Measurements from ENCODE around the gene FAM184B.

FAM184B gene

GRCh38 chr4:17650406-17650805, 131.0 kb downstream of the FAM184B start:
- no peak overlapping the region for H3K9ac ChIP-seq (ENCODE audit: low read depth, low read length, poor library complexity, severe bottlenecking)
- no peak overlapping the region for H3K4me2 ChIP-seq (ENCODE audit: low read depth, low read length, poor library complexity, severe bottlenecking)
- peaks cover 5% of the 10 kb centered on the region for H3K4me1 ChIP-seq (ENCODE audit: insufficient read depth, low read length, poor library complexity, severe bottlenecking)
- no peaks in the 10 kb centered on the region for H3K79me2 ChIP-seq (ENCODE audit: insufficient read depth, low read length)
- no peaks in the 10 kb centered on the region for H3K27me3 ChIP-seq (ENCODE audit: insufficient read depth, low read length, poor library complexity, severe bottlenecking)
- H3K36me3 ChIP-seq (ENCODE audit: insufficient read depth, low read length): no peaks in the 10 kb centered on the region
- H3K9me2 ChIP-seq (replicated peaks; ENCODE audit: low read depth, low read length): no peaks in the 10 kb centered on the region
- TF ChIP-seq CTCF (conservative IDR thresholded peaks at IDR 0.05; ENCODE audit: low read length) (no peak), EZH2phosphoT487 (IDR thresholded peaks at IDR 0.05; ENCODE audit: borderline replicate concordance) (no peak)
- no peak overlapping the region for H2AFZ ChIP-seq (ENCODE audit: low read length)
- H3K9me3 ChIP-seq (ENCODE audit: insufficient read depth, low read depth, low read length): no peaks in the 10 kb centered on the region
- H3K4me3 ChIP-seq (ENCODE audit: low read length, poor library complexity, severe bottlenecking): no peak overlapping the region
- H4K20me1 ChIP-seq (ENCODE audit: insufficient read depth, low read length, poor library complexity, severe bottlenecking): no peaks in the 10 kb centered on the region
- no peaks in the 10 kb centered on the region for H3F3A ChIP-seq (ENCODE audit: low read depth)

GRCh38 chr4:17647927-17648326, 133.5 kb downstream of the FAM184B start:
- H3K9me2 ChIP-seq (replicated peaks; ENCODE audit: low read depth, low read length): no peaks in the 10 kb centered on the region

GRCh38 chr4:17647176-17647806, 134.1 kb downstream of the FAM184B start:
- Histone ChIP-seq H4K20me1 (ENCODE audit: insufficient read depth, low read length, poor library complexity, severe bottlenecking) (no peaks in the 10 kb centered on the region), H3K36me3 (ENCODE audit: insufficient read depth, low read length) (no peaks in the 10 kb centered on the region), H3K9me2 (replicated peaks; ENCODE audit: low read depth, low read length) (no peaks in the 10 kb centered on the region), H3K27me3 (ENCODE audit: insufficient read depth, low read length, poor library complexity, severe bottlenecking) (no peaks in the 10 kb centered on the region), H2AFZ (ENCODE audit: low read length) (no peak overlapping the region), H3F3A (ENCODE audit: low read depth) (no peaks in the 10 kb centered on the region), H3K4me2 (ENCODE audit: low read depth, low read length, poor library complexity, severe bottlenecking) (no peak overlapping the region), H3K9ac (ENCODE audit: low read depth, low read length, poor library complexity, severe bottlenecking) (no peak overlapping the region), H3K4me3 (ENCODE audit: low read length, poor library complexity, severe bottlenecking) (no peak overlapping the region), H3K79me2 (ENCODE audit: insufficient read depth, low read length) (no peaks in the 10 kb centered on the region), H3K9me3 (ENCODE audit: insufficient read depth, low read depth, low read length) (no peaks in the 10 kb centered on the region), H3K4me1 (ENCODE audit: insufficient read depth, low read length, poor library complexity, severe bottlenecking) (peaks cover 5% of the 10 kb centered on the region)
- TF ChIP-seq CTCF (conservative IDR thresholded peaks at IDR 0.05; ENCODE audit: low read length) (no peak), EZH2phosphoT487 (IDR thresholded peaks at IDR 0.05; ENCODE audit: borderline replicate concordance) (no peak)

More at GRCh38 chr4:17647927-17648326, 133.5 kb downstream of the FAM184B start:
- Histone ChIP-seq H3K79me2 (ENCODE audit: insufficient read depth, low read length) (no peaks in the 10 kb centered on the region), H3K27me3 (ENCODE audit: insufficient read depth, low read length, poor library complexity, severe bottlenecking) (no peaks in the 10 kb centered on the region), H4K20me1 (ENCODE audit: insufficient read depth, low read length, poor library complexity, severe bottlenecking) (no peaks in the 10 kb centered on the region), H3K9me3 (ENCODE audit: insufficient read depth, low read depth, low read length) (no peaks in the 10 kb centered on the region), H3K36me3 (ENCODE audit: insufficient read depth, low read length) (no peaks in the 10 kb centered on the region), H3F3A (ENCODE audit: low read depth) (no peaks in the 10 kb centered on the region), H2AFZ (ENCODE audit: low read length) (no peak overlapping the region), H3K4me3 (ENCODE audit: low read length, poor library complexity, severe bottlenecking) (no peak overlapping the region), H3K4me2 (ENCODE audit: low read depth, low read length, poor library complexity, severe bottlenecking) (no peak overlapping the region), H3K4me1 (ENCODE audit: insufficient read depth, low read length, poor library complexity, severe bottlenecking) (peaks cover 5% of the 10 kb centered on the region), H3K9ac (ENCODE audit: low read depth, low read length, poor library complexity, severe bottlenecking) (no peak overlapping the region)
- TF ChIP-seq CTCF (conservative IDR thresholded peaks at IDR 0.05; ENCODE audit: low read length) (peak; percentile 30), EZH2phosphoT487 (IDR thresholded peaks at IDR 0.05; ENCODE audit: borderline replicate concordance) (no peak)
